H1 (cell line): ENCODE data around the gene XAF1. TPM values are rescaled to one million over a fixed set of nuclear protein-coding genes. Genes with fewer than 3 reads are reported as not detected.

Experiments used
- BCL11A ChIP-seq, 2 experiments: IDR thresholded peaks; one replicate each; pipeline ENCODE4 v1.6.1; 2011; ENCODE audit warnings: low read depth in 2 of 2, low read length in 2 of 2, mild to moderate bottlenecking in 2 of 2
- CTBP2 ChIP-seq: IDR thresholded peaks from 2 replicates; pipeline ENCODE4 v1.7.0; 2011; ENCODE audit warnings: borderline replicate concordance, mild to moderate bottlenecking, moderate library complexity, mixed read lengths, low read length; ENCODE audit not compliant: insufficient read depth, insufficient read length
- GABPA ChIP-seq: IDR thresholded peaks from 2 replicates; pipeline ENCODE4 v1.6.1; 2011; ENCODE audit warnings: mild to moderate bottlenecking, low read length, moderate library complexity, borderline replicate concordance; ENCODE audit not compliant: insufficient read depth
- GTF2F1 ChIP-seq: IDR thresholded peaks from 2 replicates; pipeline ENCODE4 v1.6.1; 2012; ENCODE audit warnings: low read depth, low read length, improper control_type of control experiment, borderline replicate concordance
- HDAC6 ChIP-seq: IDR thresholded peaks from one replicate; pipeline ENCODE4 v1.7.1; 2012; ENCODE audit warnings: low read depth, mild to moderate bottlenecking, inconsistent platforms, low read length, moderate library complexity
- JUND ChIP-seq: IDR thresholded peaks from 2 replicates; pipeline ENCODE4 v1.6.1; 2011; ENCODE audit warnings: mild to moderate bottlenecking, improper control_type of control experiment, low read length
- KDM4A ChIP-seq: IDR thresholded peaks from one replicate; pipeline ENCODE4 v1.7.1; 2012; ENCODE audit warnings: low read depth, mild to moderate bottlenecking, moderate library complexity, low read length, inconsistent platforms; ENCODE audit not compliant: severe bottlenecking
- POU5F1 ChIP-seq: IDR thresholded peaks from 2 replicates; pipeline ENCODE4 v1.6.1; 2011; ENCODE audit warnings: low read depth, mild to moderate bottlenecking, low read length, moderate library complexity
- RNF2 ChIP-seq: fragments of 200-900, 300-1000 bp; sonication (generic); IDR thresholded peaks from 2 replicates; pipeline ENCODE4 v1.7.1; 2016; ENCODE audit warnings: borderline replicate concordance, low read depth, mild to moderate bottlenecking, antibody characterized with exemption, low read length; ENCODE audit not compliant: poor library complexity, severe bottlenecking; ENCODE audit errors: missing control alignments
- RXRA ChIP-seq: IDR thresholded peaks from 2 replicates; pipeline ENCODE4 v1.6.1; 2011; ENCODE audit warnings: low read depth, mild to moderate bottlenecking, low read length, moderate library complexity; ENCODE audit not compliant: insufficient read depth
- SP2 ChIP-seq: IDR thresholded peaks from 2 replicates; pipeline ENCODE4 v1.6.1; 2012; ENCODE audit warnings: mild to moderate bottlenecking, low read length, inconsistent platforms
- SRF ChIP-seq: IDR thresholded peaks from 2 replicates; pipeline ENCODE4 v1.6.1; 2011; ENCODE audit warnings: mild to moderate bottlenecking, low read depth, low read length, moderate library complexity
- SUZ12 ChIP-seq: fragments of 200-600 bp; sonication (generic); IDR thresholded peaks from 2 replicates; pipeline ENCODE4 v1.6.1; 2012; ENCODE audit warnings: mild to moderate bottlenecking, inconsistent platforms, low read length, moderate library complexity, mixed read lengths
- TAF7 ChIP-seq: optimal IDR thresholded peaks from 2 replicates; pipeline ENCODE3; 2011; ENCODE audit warnings: low read depth, mild to moderate bottlenecking, inconsistent platforms, low read length, moderate library complexity, borderline replicate concordance
- TCF12 ChIP-seq: IDR thresholded peaks from 2 replicates; pipeline ENCODE4 v1.6.1; 2011; ENCODE audit warnings: low read depth, mild to moderate bottlenecking, low read length
- YY1 ChIP-seq: IDR thresholded peaks from 2 replicates; pipeline ENCODE4 v1.6.1; 2011; ENCODE audit warnings: low read depth, mild to moderate bottlenecking, low read length
- ZNF274 ChIP-seq: IDR thresholded peaks from 2 replicates; pipeline ENCODE4 v1.7.0; 2012; ENCODE audit warnings: low read length, borderline replicate concordance; ENCODE audit errors: extremely low read depth
- polyA plus RNA-seq, 7 experiments: library from polyadenylated mRNA; depleted of rRNA in 3 of 7; stranded (reverse) in 5 of 7; unstranded in 2 of 7; fragments of >200 nt in 5 of 7; fragments of 200-250 nt in 2 of 7; gene quantifications; 1 replicate in 5 of 7; 2 replicates in 1 of 7; 4 replicates in 1 of 7; pipeline versions ENCODE4 v1.2.1 to v1.2.3, GENCODE V29; 2011 to 2013; ENCODE audit warnings: missing spikeins in 2 of 7, mixed read lengths in 2 of 7
- total RNA-seq: library from RNA; stranded (reverse); fragmentation: NEBNext Ultra II Directional; extraction: Animal tissue kit (Norgen Biotek cat#: 25700); gene quantifications from 2 replicates; pipeline ENCODE4 v1.2.1, GENCODE V29; 2021
- TF ChIP-seq, protein P1 (sequence below), 3 experiments: IDR thresholded peaks; 1 replicate in 2 of 3; 2 replicates in 1 of 3; pipeline versions ENCODE4 v1.5.1 to v1.6.1; 2011; ENCODE audit warnings: low read length in 3 of 3, mild to moderate bottlenecking in 3 of 3, inconsistent platforms in 2 of 3, low read depth in 1 of 3, moderate library complexity in 1 of 3; ENCODE audit not compliant: insufficient read depth in 1 of 3; ENCODE audit errors: control extremely low read depth in 1 of 3
- TF ChIP-seq, protein P2 (sequence below): IDR thresholded peaks from 2 replicates; pipeline ENCODE4 v1.6.1; 2012; ENCODE audit warnings: low read length, inconsistent platforms
- TF ChIP-seq, protein P3 (sequence below): IDR thresholded peaks from 2 replicates; pipeline ENCODE4 v1.6.1; 2012; ENCODE audit warnings: inconsistent platforms

The XAF1 gene
- total and polyA plus RNA-seq, 2 of the 8 experiments (the other 6 are each of a cell fraction or from before 2014, with no cell fraction given) = not detected

DNA sequence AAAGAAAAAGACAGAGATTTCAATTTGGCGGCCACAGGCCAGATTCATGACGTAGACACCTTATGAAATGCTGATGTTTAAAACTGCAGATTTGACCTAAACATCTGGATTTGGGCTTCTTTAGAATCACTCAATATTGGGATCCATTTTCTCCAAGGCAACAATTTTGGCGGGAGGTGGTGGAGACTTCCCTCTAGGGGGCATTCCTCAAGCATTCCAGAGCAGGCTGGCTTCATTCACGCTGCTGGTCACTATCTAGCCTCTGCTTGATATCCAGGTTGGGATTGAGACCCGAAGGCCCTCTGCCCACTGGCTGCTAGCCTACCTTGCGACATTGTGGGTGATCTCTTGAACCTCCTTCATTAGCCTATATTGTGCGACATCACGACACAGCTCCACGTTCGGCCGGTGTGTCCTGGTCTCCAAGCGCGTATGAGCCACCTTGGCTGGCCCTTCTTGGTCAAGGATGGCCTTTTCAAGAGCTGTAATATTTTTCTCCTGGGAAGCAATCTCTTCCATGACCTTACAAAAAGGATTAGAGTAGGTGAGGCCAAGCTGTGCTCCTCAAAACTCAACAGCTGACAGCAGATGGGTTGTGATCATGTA, 44.7 kb downstream of the XAF1 start (continued):
- TF ChIP-seq, protein P1, sequence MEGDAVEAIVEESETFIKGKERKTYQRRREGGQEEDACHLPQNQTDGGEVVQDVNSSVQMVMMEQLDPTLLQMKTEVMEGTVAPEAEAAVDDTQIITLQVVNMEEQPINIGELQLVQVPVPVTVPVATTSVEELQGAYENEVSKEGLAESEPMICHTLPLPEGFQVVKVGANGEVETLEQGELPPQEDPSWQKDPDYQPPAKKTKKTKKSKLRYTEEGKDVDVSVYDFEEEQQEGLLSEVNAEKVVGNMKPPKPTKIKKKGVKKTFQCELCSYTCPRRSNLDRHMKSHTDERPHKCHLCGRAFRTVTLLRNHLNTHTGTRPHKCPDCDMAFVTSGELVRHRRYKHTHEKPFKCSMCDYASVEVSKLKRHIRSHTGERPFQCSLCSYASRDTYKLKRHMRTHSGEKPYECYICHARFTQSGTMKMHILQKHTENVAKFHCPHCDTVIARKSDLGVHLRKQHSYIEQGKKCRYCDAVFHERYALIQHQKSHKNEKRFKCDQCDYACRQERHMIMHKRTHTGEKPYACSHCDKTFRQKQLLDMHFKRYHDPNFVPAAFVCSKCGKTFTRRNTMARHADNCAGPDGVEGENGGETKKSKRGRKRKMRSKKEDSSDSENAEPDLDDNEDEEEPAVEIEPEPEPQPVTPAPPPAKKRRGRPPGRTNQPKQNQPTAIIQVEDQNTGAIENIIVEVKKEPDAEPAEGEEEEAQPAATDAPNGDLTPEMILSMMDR (IDR thresholded peaks at IDR 0.05; ENCODE audit: control extremely low read depth in 1 of 3, insufficient read depth in 1 of 3, low read depth in 1 of 3, low read length in 3 of 3) = peak in 1 of 3 experiments; percentile 21; a peak in 1 of 4 replicates
- TF ChIP-seq GABPA = no peak
- no peak for TF ChIP-seq JUND
- TF ChIP-seq, protein P2, sequence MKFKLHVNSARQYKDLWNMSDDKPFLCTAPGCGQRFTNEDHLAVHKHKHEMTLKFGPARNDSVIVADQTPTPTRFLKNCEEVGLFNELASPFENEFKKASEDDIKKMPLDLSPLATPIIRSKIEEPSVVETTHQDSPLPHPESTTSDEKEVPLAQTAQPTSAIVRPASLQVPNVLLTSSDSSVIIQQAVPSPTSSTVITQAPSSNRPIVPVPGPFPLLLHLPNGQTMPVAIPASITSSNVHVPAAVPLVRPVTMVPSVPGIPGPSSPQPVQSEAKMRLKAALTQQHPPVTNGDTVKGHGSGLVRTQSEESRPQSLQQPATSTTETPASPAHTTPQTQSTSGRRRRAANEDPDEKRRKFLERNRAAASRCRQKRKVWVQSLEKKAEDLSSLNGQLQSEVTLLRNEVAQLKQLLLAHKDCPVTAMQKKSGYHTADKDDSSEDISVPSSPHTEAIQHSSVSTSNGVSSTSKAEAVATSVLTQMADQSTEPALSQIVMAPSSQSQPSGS = no peak
- no peak for TF ChIP-seq SUZ12
- no peak for TF ChIP-seq TCF12
- TF ChIP-seq HDAC6 = no peak
- TF ChIP-seq POU5F1 = no peak
- no peak for TF ChIP-seq TAF7
- no peak for TF ChIP-seq KDM4A
- no peak for TF ChIP-seq SRF
- no peak for TF ChIP-seq SP2
- TF ChIP-seq RNF2 = no peak
- no peak for TF ChIP-seq BCL11A (IDR thresholded peaks at IDR 0.05; ENCODE audit: low read depth in 2 of 2, low read length in 2 of 2)
- no peak for TF ChIP-seq RXRA
- TF ChIP-seq ZNF274 = no peak
- TF ChIP-seq YY1 = peak; percentile 58; the same call in 1 of the 2 replicates
- TF ChIP-seq CTBP2 = no peak
- no peak for TF ChIP-seq GTF2F1
- TF ChIP-seq, protein P3, sequence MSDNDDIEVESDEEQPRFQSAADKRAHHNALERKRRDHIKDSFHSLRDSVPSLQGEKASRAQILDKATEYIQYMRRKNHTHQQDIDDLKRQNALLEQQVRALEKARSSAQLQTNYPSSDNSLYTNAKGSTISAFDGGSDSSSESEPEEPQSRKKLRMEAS = peak; percentile 79
